Measurements from ENCODE around the gene YIPF2. TPM values are rescaled to one million over a fixed set of nuclear protein-coding genes. Genes with fewer than 3 reads are reported as not detected.

Gene YIPF2
- total RNA-seq, 1 donor = 112 TPM

GRCh38 chr19:10892256-10892655, 36.2 kb downstream of the YIPF2 start:
- no peak for DNase-seq (ENCODE audit: low read depth)
- no peak overlapping the region for H3K4me3 ChIP-seq (ENCODE audit: low read depth, low read length)
- no peak for TF ChIP-seq CTCF (IDR thresholded peaks at IDR 0.05; ENCODE audit: insufficient read depth, low read depth, low read length)

GRCh38 chr19:10891405-10892086, 36.9 kb downstream of the YIPF2 start:
- H3K4me3 ChIP-seq (ENCODE audit: low read depth, low read length) = no peak overlapping the region
- TF ChIP-seq CTCF (IDR thresholded peaks at IDR 0.05; ENCODE audit: insufficient read depth, low read depth, low read length) = no peak
- DNase-seq (ENCODE audit: low read depth) = no peak

- no peak overlapping the region for H3K4me3 ChIP-seq (ENCODE audit: low read depth, low read length)
- TF ChIP-seq CTCF (IDR thresholded peaks at IDR 0.05; ENCODE audit: insufficient read depth, low read depth, low read length) = no peak
- no peak for DNase-seq (ENCODE audit: low read depth)
These were observed 38.6 kb downstream of the YIPF2 start for GRCh38 chr19:10889880-10890279.

GRCh38 chr19:10888421-10888866, 40.0 kb downstream of the YIPF2 start:
- no peak for TF ChIP-seq CTCF (IDR thresholded peaks at IDR 0.05; ENCODE audit: insufficient read depth, low read depth, low read length)
- no peak overlapping the region for H3K4me3 ChIP-seq (ENCODE audit: low read depth, low read length)
- DNase-seq (ENCODE audit: low read depth) = no peak

- no peak for DNase-seq (ENCODE audit: low read depth)
- no peak for TF ChIP-seq CTCF (IDR thresholded peaks at IDR 0.05; ENCODE audit: insufficient read depth, low read depth, low read length)
- no peak overlapping the region for H3K4me3 ChIP-seq (ENCODE audit: low read depth, low read length)
These were observed 40.6 kb downstream of the YIPF2 start for GRCh38 chr19:10887616-10888367.

- H3K4me3 ChIP-seq (ENCODE audit: low read depth, low read length) = no peak overlapping the region
- DNase-seq (ENCODE audit: low read depth) = no peak
- no peak for TF ChIP-seq CTCF (IDR thresholded peaks at IDR 0.05; ENCODE audit: insufficient read depth, low read depth, low read length)
These were observed 43.0 kb downstream of the YIPF2 start for GRCh38 chr19:10885201-10886169.

Measured in fibroblast of villous mesenchyme (primary cell).